ENCODE results near the gene RERE.
A peak's percentile ranks its signal among the peaks of the same experiment; 100 is the strongest.

Gene RERE

GRCh38 chr1:8562881-8563865 is 254.3 kb downstream of the RERE start:
- no peak overlapping the region for H3K4me3 Mint-ChIP-seq
- peaks cover 24% of the 10 kb centered on the region for H3K4me1 Mint-ChIP-seq
- no peaks in the 10 kb centered on the region for H3K27me3 Mint-ChIP-seq
- no peak overlapping the region for H3K27ac Mint-ChIP-seq
- no peaks in the 10 kb centered on the region for H3K9me3 Mint-ChIP-seq
- DNase-seq (no peak), ATAC-seq (no peak)

- Mint-ChIP-seq H3K9me3 (no peaks in the 10 kb centered on the region), H3K4me3 (no peak overlapping the region), H3K27me3 (no peaks in the 10 kb centered on the region), H3K4me1 (peaks cover 24% of the 10 kb centered on the region), H3K27ac (no peak overlapping the region)
- ATAC-seq (no peak), DNase-seq (no peak)
These were observed 255.2 kb downstream of the RERE start for GRCh38 chr1:8562222-8562621.

GRCh38 chr1:8560611-8561544 is 256.6 kb downstream of the RERE start:
- Mint-ChIP-seq H3K9me3 (no peaks in the 10 kb centered on the region), H3K27ac (no peak overlapping the region), H3K4me3 (no peak overlapping the region), H3K4me1 (peaks cover 27% of the 10 kb centered on the region), H3K27me3 (no peaks in the 10 kb centered on the region)
- ATAC-seq (no peak), DNase-seq (no peak)

- Mint-ChIP-seq H3K9me3 (no peaks in the 10 kb centered on the region), H3K27ac (no peak overlapping the region), H3K27me3 (no peaks in the 10 kb centered on the region), H3K4me1 (peaks cover 30% of the 10 kb centered on the region), H3K4me3 (no peak overlapping the region)
- DNase-seq, result no peak
- ATAC-seq, result no peak
These were observed 257.4 kb downstream of the RERE start for GRCh38 chr1:8560035-8560434.

- ATAC-seq, result peak; percentile 92
- Mint-ChIP-seq H3K4me3 (peak overlapping the region in 1 of 2 donors; percentile 14), H3K4me1 (peaks cover 41% of the 10 kb centered on the region), H3K27ac (no peak overlapping the region), H3K27me3 (no peaks in the 10 kb centered on the region), H3K9me3 (no peaks in the 10 kb centered on the region)
- no peak for DNase-seq
These were observed 261.9 kb downstream of the RERE start for GRCh38 chr1:8555582-8555981.

- Mint-ChIP-seq H3K27me3 (no peaks in the 10 kb centered on the region), H3K27ac (no peak overlapping the region), H3K4me1 (peaks cover 41% of the 10 kb centered on the region), H3K4me3 (peak overlapping the region in 1 of 2 donors; percentile 12), H3K9me3 (no peaks in the 10 kb centered on the region)
- DNase-seq (peak in 1 of 2 donors; percentile 27), ATAC-seq (peak; percentile 87)
These were observed 262.4 kb downstream of the RERE start for GRCh38 chr1:8554956-8555534.

- no peak overlapping the region for H3K4me3 Mint-ChIP-seq
- H3K27ac Mint-ChIP-seq, result peak overlapping the region in 1 of 2 donors; percentile 23
- H3K9me3 Mint-ChIP-seq, result no peaks in the 10 kb centered on the region
- H3K27me3 Mint-ChIP-seq, result no peaks in the 10 kb centered on the region
- ATAC-seq (no peak), DNase-seq (no peak)
- peaks cover 41% of the 10 kb centered on the region for H3K4me1 Mint-ChIP-seq
These were observed 264.5 kb downstream of the RERE start for GRCh38 chr1:8552820-8553397.

GRCh38 chr1:8551613-8552489 is 265.6 kb downstream of the RERE start:
- Mint-ChIP-seq H3K4me1 (peaks cover 41% of the 10 kb centered on the region), H3K9me3 (no peaks in the 10 kb centered on the region), H3K4me3 (no peak overlapping the region), H3K27me3 (no peaks in the 10 kb centered on the region), H3K27ac (no peak overlapping the region)
- DNase-seq (no peak), ATAC-seq (no peak)

- H3K4me3 Mint-ChIP-seq, result no peak overlapping the region
- H3K9me3 Mint-ChIP-seq, result no peaks in the 10 kb centered on the region
- no peak overlapping the region for H3K27ac Mint-ChIP-seq
- no peaks in the 10 kb centered on the region for H3K27me3 Mint-ChIP-seq
- ATAC-seq (no peak), DNase-seq (no peak)
- H3K4me1 Mint-ChIP-seq, result peaks cover 37% of the 10 kb centered on the region
These were observed 266.4 kb downstream of the RERE start for GRCh38 chr1:8551057-8551456.

GRCh38 chr1:8547791-8548190 is 269.6 kb downstream of the RERE start:
- DNase-seq, result no peak
- Mint-ChIP-seq H3K4me1 (peaks cover 20% of the 10 kb centered on the region), H3K9me3 (peaks cover 0 to 8% of the 10 kb centered on the region in 2 donors), H3K27me3 (no peaks in the 10 kb centered on the region), H3K4me3 (no peak overlapping the region), H3K27ac (peak overlapping the region in 1 of 2 donors; percentile 42)
- ATAC-seq, result no peak

- H3K9me3 Mint-ChIP-seq, result peaks cover 0 to 8% of the 10 kb centered on the region in 2 donors
- no peak for ATAC-seq
- H3K4me3 Mint-ChIP-seq, result no peak overlapping the region
- peaks cover 18% of the 10 kb centered on the region for H3K4me1 Mint-ChIP-seq
- no peaks in the 10 kb centered on the region for H3K27me3 Mint-ChIP-seq
- no peak overlapping the region for H3K27ac Mint-ChIP-seq
- DNase-seq, result no peak
These were observed 272.4 kb downstream of the RERE start for GRCh38 chr1:8545078-8545477.

GRCh38 chr1:8544644-8545043 is 272.8 kb downstream of the RERE start:
- Mint-ChIP-seq H3K4me3 (no peak overlapping the region), H3K27ac (no peak overlapping the region), H3K9me3 (peaks cover 0 to 8% of the 10 kb centered on the region in 2 donors), H3K27me3 (no peaks in the 10 kb centered on the region), H3K4me1 (peaks cover 22% of the 10 kb centered on the region)
- DNase-seq, result no peak
- peak; percentile 61 for ATAC-seq

- ATAC-seq (no peak), DNase-seq (no peak)
- Mint-ChIP-seq H3K27me3 (no peaks in the 10 kb centered on the region), H3K9me3 (peaks cover 0 to 8% of the 10 kb centered on the region in 2 donors), H3K27ac (no peak overlapping the region), H3K4me1 (peaks cover 28% of the 10 kb centered on the region), H3K4me3 (no peak overlapping the region)
These were observed 273.5 kb downstream of the RERE start for GRCh38 chr1:8543965-8544364.

- H3K9me3 Mint-ChIP-seq, result peaks cover 0 to 8% of the 10 kb centered on the region in 2 donors
- ATAC-seq (no peak), DNase-seq (no peak)
- H3K27me3 Mint-ChIP-seq, result no peaks in the 10 kb centered on the region
- H3K27ac Mint-ChIP-seq, result no peak overlapping the region
- peaks cover 37% of the 10 kb centered on the region for H3K4me1 Mint-ChIP-seq
- no peak overlapping the region for H3K4me3 Mint-ChIP-seq
These were observed 275.4 kb downstream of the RERE start for GRCh38 chr1:8541961-8542521.
